Kidney (tissue), 14 donors: ENCODE data around the gene UBAC2. TPM values are rescaled to one million over a fixed set of nuclear protein-coding genes. Genes with fewer than 3 reads are reported as not detected.

Experiments
- DNase-seq, 5 donors: peaks; one replicate each; pipeline ENCODE4 v3.0.0-alpha.2; 2013 to 2020
- FAIRE-seq: peaks from 2 replicates; lab custom pipeline; 2012; peaks lifted over from hg19 to GRCh38; lab: Jason Lieb, UNC
- H3K27ac ChIP-seq, 2 donors: one replicate each; pipeline ENCODE4 v1.7.0; 2013; ENCODE audit warnings: low read depth in 2 of 2, low read length in 2 of 2, inconsistent platforms in 1 of 2
- H3K27me3 ChIP-seq: one replicate; pipeline ENCODE4 v1.7.1; 2013; ENCODE audit warnings: low read length, inconsistent platforms; ENCODE audit not compliant: control insufficient read depth, insufficient read depth
- H3K36me3 ChIP-seq, 3 donors: one replicate each; pipeline versions ENCODE4 v1.7.0 to v1.7.1; 2013; ENCODE audit warnings: low read length in 3 of 3, control low read depth in 1 of 3, inconsistent platforms in 1 of 3; ENCODE audit not compliant: insufficient read depth in 3 of 3, control insufficient read depth in 2 of 3
- H3K4me1 ChIP-seq, 3 donors: one replicate each; pipeline versions ENCODE4 v1.7.0 to v1.7.1; 2013; ENCODE audit warnings: low read length in 3 of 3, inconsistent platforms in 1 of 3, low read depth in 1 of 3; ENCODE audit not compliant: control insufficient read depth in 2 of 3, insufficient read depth in 2 of 3
- H3K4me3 ChIP-seq, 3 donors: one replicate each; pipeline versions ENCODE4 v1.7.0 to v1.8.1; 2013; ENCODE audit warnings: low read length in 3 of 3, control low read depth in 1 of 3, inconsistent platforms in 1 of 3
- H3K9ac ChIP-seq, 3 donors: one replicate each; pipeline versions ENCODE4 v1.7.0 to v1.7.1; 2013; ENCODE audit warnings: low read length in 3 of 3, control low read depth in 1 of 3, inconsistent platforms in 1 of 3
- H3K9me3 ChIP-seq, 3 donors: one replicate each; pipeline versions ENCODE4 v1.7.0 to v1.7.1; 2013; ENCODE audit warnings: low read length in 3 of 3, control low read depth in 1 of 3, inconsistent platforms in 1 of 3; ENCODE audit not compliant: control insufficient read depth in 2 of 3, insufficient read depth in 1 of 3
- CTCF ChIP-seq: IDR thresholded peaks from 3 replicates; pipeline ENCODE4 v1.5.1; 2012; ENCODE audit warnings: mild to moderate bottlenecking, moderate library complexity, borderline replicate concordance; ENCODE audit not compliant: insufficient read depth; ENCODE audit errors: extremely low read depth
- intact Hi-C: fragments of 100-400 bp; cut with DNase I; formaldehyde crosslinking; loops from one replicate; pipeline ENCODE4 v1.11.1; 2022
- polyA plus RNA-seq: library from polyadenylated mRNA; stranded (reverse); fragments of 350-450 nt; fragmentation: Illumina TruSeq; extraction: RNeasy Lipid Tissue Mini Kit (QIAGEN cat#74804); gene quantifications from one replicate; pipeline ENCODE4 v1.2.3, GENCODE V29; 2014; ENCODE audit warnings: low read depth, low replicate concordance; ENCODE audit not compliant: insufficient read depth
- total RNA-seq: library from RNA; stranded (reverse); fragmentation: NEBNext Ultra II Directional; extraction: Animal tissue kit (Norgen Biotek cat#: 25700); gene quantifications from one replicate; pipeline ENCODE4 v1.2.1, GENCODE V29; 2021
- donor health status: control.
- donor health status: control.
- donor health status: control.
- donor health status: control.
- donor health status: control.
- donor health status: DM: yes; HTN: yes; CAD: no.
- donor health status: Normal renal cell carcinoma (clear cell type).

UBAC2 gene
- total and polyA plus RNA-seq, 2 donors from 2014 or later: 61.8 to 77.5 TPM

- Histone ChIP-seq H3K9me3 (no peaks in the 10 kb centered on the region), H3K4me1 (peaks cover 0 to 5% (median 3%) of the 10 kb centered on the region in 3 donors), H3K27ac (no peak overlapping the region), H3K27me3 (no peaks in the 10 kb centered on the region), H3K9ac (no peak overlapping the region), H3K36me3 (peaks cover 2 to 15% (median 2%) of the 10 kb centered on the region in 3 donors), H3K4me3 (no peak overlapping the region)
- no peak for TF ChIP-seq CTCF
- FAIRE-seq (no peak), DNase-seq (no peak)
- intact Hi-C loops: no loop called here
These were observed 160.5 kb downstream of the UBAC2 start for GRCh38 chr13:99361197-99361596.

GRCh38 chr13:99362362-99362761 lies 161.7 kb downstream of the UBAC2 start:
- intact Hi-C loops: no loop called here
- Histone ChIP-seq H3K4me1 (no peaks in the 10 kb centered on the region), H3K36me3 (peaks cover 0 to 9% (median 2%) of the 10 kb centered on the region in 3 donors), H3K9ac (no peak overlapping the region), H3K27ac (no peak overlapping the region), H3K4me3 (no peak overlapping the region), H3K9me3 (no peaks in the 10 kb centered on the region), H3K27me3 (no peaks in the 10 kb centered on the region)
- no peak for TF ChIP-seq CTCF
- FAIRE-seq (no peak), DNase-seq (no peak)

GRCh38 chr13:99363391-99363790 lies 162.7 kb downstream of the UBAC2 start:
- Histone ChIP-seq H3K27ac (no peak overlapping the region), H3K9me3 (no peaks in the 10 kb centered on the region), H3K4me1 (no peaks in the 10 kb centered on the region), H3K9ac (no peak overlapping the region), H3K4me3 (no peak overlapping the region), H3K36me3 (no peaks in the 10 kb centered on the region), H3K27me3 (no peaks in the 10 kb centered on the region)
- intact Hi-C loops: no loop called here
- FAIRE-seq (no peak), DNase-seq (no peak)
- TF ChIP-seq CTCF: no peak

GRCh38 chr13:99363949-99364348 lies 163.3 kb downstream of the UBAC2 start:
- Histone ChIP-seq H3K4me1 (no peaks in the 10 kb centered on the region), H3K4me3 (no peak overlapping the region), H3K9ac (no peak overlapping the region), H3K9me3 (no peaks in the 10 kb centered on the region), H3K36me3 (no peaks in the 10 kb centered on the region), H3K27me3 (no peaks in the 10 kb centered on the region), H3K27ac (no peak overlapping the region)
- intact Hi-C loops: no loop called here
- no peak for TF ChIP-seq CTCF
- DNase-seq (no peak), FAIRE-seq (peak; percentile 29)
